ENCODE data around the gene SPDYE8. TPM values are rescaled to one million over a fixed set of nuclear protein-coding genes. Genes with fewer than 3 reads are reported as not detected.

SPDYE8 gene, protein sequence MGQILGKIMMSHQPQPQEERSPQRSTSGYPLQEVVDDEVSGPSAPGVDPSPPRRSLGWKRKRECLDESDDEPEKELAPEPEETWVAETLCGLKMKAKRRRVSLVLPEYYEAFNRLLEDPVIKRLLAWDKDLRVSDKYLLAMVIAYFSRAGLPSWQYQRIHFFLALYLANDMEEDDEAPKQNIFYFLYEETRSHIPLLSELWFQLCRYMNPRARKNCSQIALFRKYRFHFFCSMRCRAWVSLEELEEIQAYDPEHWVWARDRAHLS
- not detected in 2 replicates for total RNA-seq

DNA sequence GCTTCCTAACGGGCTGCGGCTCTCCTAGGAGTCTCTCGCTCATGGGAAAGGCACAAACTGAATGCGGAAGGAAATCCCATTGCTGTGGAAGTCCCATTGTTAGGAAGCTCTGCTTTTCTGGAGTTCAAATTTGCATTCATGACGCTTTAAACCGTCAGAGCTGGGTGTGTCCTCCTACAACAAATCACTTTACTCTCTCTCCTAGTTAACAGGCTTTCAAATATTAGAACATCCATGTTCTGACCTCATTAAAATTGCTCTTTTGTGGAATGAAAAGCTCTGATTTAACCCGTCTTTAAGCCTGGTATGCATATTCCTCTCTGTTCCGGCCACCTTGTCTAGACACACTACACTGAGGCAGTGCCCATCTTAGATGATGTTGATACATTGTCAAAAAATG lies at the start of gene SPDYE8:
SPDYE8 (minus strand) TSS at position 101 of the 400 bp plus-strand sequence. CDS start 1,800 bp downstream, outside the sequence.

DNA sequence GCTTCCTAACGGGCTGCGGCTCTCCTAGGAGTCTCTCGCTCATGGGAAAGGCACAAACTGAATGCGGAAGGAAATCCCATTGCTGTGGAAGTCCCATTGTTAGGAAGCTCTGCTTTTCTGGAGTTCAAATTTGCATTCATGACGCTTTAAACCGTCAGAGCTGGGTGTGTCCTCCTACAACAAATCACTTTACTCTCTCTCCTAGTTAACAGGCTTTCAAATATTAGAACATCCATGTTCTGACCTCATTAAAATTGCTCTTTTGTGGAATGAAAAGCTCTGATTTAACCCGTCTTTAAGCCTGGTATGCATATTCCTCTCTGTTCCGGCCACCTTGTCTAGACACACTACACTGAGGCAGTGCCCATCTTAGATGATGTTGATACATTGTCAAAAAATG lies 28.2 kb upstream of the SPDYE8 start, which contains the start of gene SPDYE11:
SPDYE11 (minus strand) TSS at position 101 of the 400 bp plus-strand sequence. CDS start 1,800 bp downstream, outside the sequence.

Other genes with a start within 250 kb of the SPDYE8 start
- gene TYW1B, start 201.6 kb downstream of the SPDYE8 start, total RNA-seq: 4.5 and 5.1 TPM in 2 replicates
- 6.2 and 13.2 TPM in 2 replicates for gene POM121, start 104.7 kb downstream of the SPDYE8 start, total RNA-seq
- gene TRIM74, start 60.3 kb downstream of the SPDYE8 start, total RNA-seq: not detected in 2 replicates
- not detected in 2 replicates for gene SPDYE11, start 28.1 kb upstream of the SPDYE8 start, total RNA-seq
- not detected in 2 replicates for gene SPDYE9, start 56.3 kb upstream of the SPDYE8 start, total RNA-seq